Ascending aorta (tissue), 2 donors: Measurements from ENCODE around the gene PSG4. TPM values are rescaled to one million over a fixed set of nuclear protein-coding genes. Genes with fewer than 3 reads are reported as not detected.
"Not testable (repeated sequence)": the region's sequence is repeated elsewhere in the genome, so short reads cannot be mapped to it uniquely, and the experiment has no call there.

Experiments used
- DNase-seq, 2 donors: peaks; one replicate each; pipeline ENCODE4 v3.0.0-alpha.2; 2019; ENCODE audit warnings: low spot score in 2 of 2
- H3K27ac ChIP-seq, 2 donors: fragments of 200-600 bp; sonication (generic); one replicate each; pipeline ENCODE4 v1.5.1; 2016 to 2017; ENCODE audit warnings: mild to moderate bottlenecking in 1 of 2
- H3K27me3 ChIP-seq: fragments of 200-600 bp; sonication (generic); one replicate; pipeline ENCODE4 v1.5.1; 2017
- H3K36me3 ChIP-seq, 2 donors: fragments of 200-600 bp; sonication (generic); one replicate each; pipeline ENCODE4 v1.5.1; 2016
- H3K4me1 ChIP-seq, 2 donors: fragments of 200-600 bp; sonication (generic); one replicate each; pipeline ENCODE4 v1.5.1; 2016 to 2017; ENCODE audit warnings: mild to moderate bottlenecking in 1 of 2
- H3K4me3 ChIP-seq, 2 donors: fragments of 200-600 bp; sonication (generic); one replicate each; pipeline ENCODE4 v1.5.1; 2016 to 2017; ENCODE audit warnings: mild to moderate bottlenecking in 1 of 2
- H3K9me3 ChIP-seq, 2 donors: fragments of 200-600 bp; sonication (generic); one replicate each; pipeline ENCODE4 v1.5.1; 2016
- intact Hi-C: fragments of 100-400 bp; cut with DNase I; formaldehyde crosslinking; loops from one replicate; pipeline ENCODE4 v1.15.1; 2023
- total RNA-seq: library from RNA; depleted of rRNA; stranded (reverse); fragments of >200 nt; gene quantifications from one replicate; pipeline ENCODE4 v1.1.0, GENCODE V29; 2016
- TF ChIP-seq, protein P1 (sequence below), 3 experiments: fragments of 200-600 bp in 2 of 3; fragments of 450-650 bp in 1 of 3; sonication (generic) in 2 of 3; IDR thresholded peaks; one replicate each; pipeline ENCODE4 v1.5.1; 2016 to 2019; ENCODE audit warnings: antibody characterized with exemption in 3 of 3, mild to moderate bottlenecking in 1 of 3, moderate library complexity in 1 of 3

Gene PSG4
- total RNA-seq, 1 donor from 2014 or later: not detected

DNA sequence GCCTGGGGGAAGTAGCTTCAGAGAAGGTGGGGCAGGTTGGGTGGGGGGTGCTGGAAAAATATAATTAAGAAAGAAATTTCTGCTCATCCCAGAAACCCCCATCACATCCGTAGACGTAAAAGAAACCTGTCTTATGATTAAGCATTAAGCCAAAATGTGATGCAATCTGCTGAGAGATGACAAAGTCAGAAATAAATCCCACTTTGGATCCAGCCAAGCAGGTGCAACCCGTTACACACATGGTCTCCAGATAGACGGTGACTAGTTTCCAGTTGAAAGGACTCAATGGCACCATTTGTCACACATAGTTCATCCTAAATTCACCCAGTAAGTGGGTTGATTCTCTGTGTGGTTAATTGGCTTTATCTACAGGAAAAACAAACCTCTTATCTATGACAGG lies 53.2 kb downstream of the PSG4 start:
- H3K27me3 ChIP-seq: no peaks in the 10 kb centered on the region
- no peaks in the 10 kb centered on the region for H3K9me3 ChIP-seq
- no peak for DNase-seq
- TF ChIP-seq, protein P1, sequence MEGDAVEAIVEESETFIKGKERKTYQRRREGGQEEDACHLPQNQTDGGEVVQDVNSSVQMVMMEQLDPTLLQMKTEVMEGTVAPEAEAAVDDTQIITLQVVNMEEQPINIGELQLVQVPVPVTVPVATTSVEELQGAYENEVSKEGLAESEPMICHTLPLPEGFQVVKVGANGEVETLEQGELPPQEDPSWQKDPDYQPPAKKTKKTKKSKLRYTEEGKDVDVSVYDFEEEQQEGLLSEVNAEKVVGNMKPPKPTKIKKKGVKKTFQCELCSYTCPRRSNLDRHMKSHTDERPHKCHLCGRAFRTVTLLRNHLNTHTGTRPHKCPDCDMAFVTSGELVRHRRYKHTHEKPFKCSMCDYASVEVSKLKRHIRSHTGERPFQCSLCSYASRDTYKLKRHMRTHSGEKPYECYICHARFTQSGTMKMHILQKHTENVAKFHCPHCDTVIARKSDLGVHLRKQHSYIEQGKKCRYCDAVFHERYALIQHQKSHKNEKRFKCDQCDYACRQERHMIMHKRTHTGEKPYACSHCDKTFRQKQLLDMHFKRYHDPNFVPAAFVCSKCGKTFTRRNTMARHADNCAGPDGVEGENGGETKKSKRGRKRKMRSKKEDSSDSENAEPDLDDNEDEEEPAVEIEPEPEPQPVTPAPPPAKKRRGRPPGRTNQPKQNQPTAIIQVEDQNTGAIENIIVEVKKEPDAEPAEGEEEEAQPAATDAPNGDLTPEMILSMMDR (IDR thresholded peaks at IDR 0.05): no peak
- intact Hi-C loops: no loop called here
- no peaks in the 10 kb centered on the region for H3K36me3 ChIP-seq
- no peaks in the 10 kb centered on the region for H3K4me1 ChIP-seq
- no peak overlapping the region for H3K4me3 ChIP-seq
- no peak overlapping the region for H3K27ac ChIP-seq

DNA sequence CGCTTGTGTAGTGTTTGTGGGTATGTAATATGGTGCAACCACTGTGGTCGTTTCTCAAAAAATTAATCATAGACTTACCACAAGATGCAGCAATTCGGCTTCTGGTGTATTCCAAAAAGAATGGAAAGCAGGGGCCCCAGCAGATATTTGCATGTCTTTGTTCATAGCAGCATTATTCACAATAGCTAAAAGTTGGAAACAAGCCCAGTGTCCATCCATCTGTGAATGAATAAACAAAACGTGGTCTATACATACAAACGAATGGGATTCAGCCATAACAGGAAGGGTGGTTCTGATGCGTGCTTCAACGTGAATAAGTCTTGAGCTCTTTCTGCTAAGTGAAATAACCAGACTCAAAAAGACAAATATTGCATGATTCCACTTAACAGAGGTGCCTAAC lies 55.6 kb downstream of the PSG4 start:
- H3K4me3 ChIP-seq, H3K36me3 ChIP-seq, DNase-seq, H3K4me1 ChIP-seq, H3K27ac ChIP-seq, H3K9me3 ChIP-seq, intact Hi-C loops, H3K27me3 ChIP-seq: not testable (repeated sequence)

GRCh38 chr19:43148233-43148632 lies 57.2 kb downstream of the PSG4 start:
- no peaks in the 10 kb centered on the region for H3K27me3 ChIP-seq
- TF ChIP-seq, protein P1 (IDR thresholded peaks at IDR 0.05): no peak
- intact Hi-C loops: no loop called here
- no peaks in the 10 kb centered on the region for H3K36me3 ChIP-seq
- no peak for DNase-seq
- no peak overlapping the region for H3K4me3 ChIP-seq
- H3K9me3 ChIP-seq: no peaks in the 10 kb centered on the region
- no peaks in the 10 kb centered on the region for H3K4me1 ChIP-seq
- no peak overlapping the region for H3K27ac ChIP-seq

Other genes with a start within 250 kb of the PSG4 start
- not detected for gene PSG11, start 179.2 kb downstream of the PSG4 start, total RNA-seq
- not detected for gene PSG2, start 122.9 kb downstream of the PSG4 start, total RNA-seq
- gene PSG5, start 19.1 kb downstream of the PSG4 start, total RNA-seq: not detected
- gene PSG9, start 63.9 kb upstream of the PSG4 start, total RNA-seq: not detected
- gene CD177, start 148.0 kb upstream of the PSG4 start, total RNA-seq: not detected
- gene TEX101, start 209.3 kb upstream of the PSG4 start, total RNA-seq: not detected